HG03439 (cell line): ENCODE measurements around the gene RNF215.

Source experiments
- ATAC-seq: cut with Tn5 transposase; IDR thresholded peaks from one replicate; pipeline ENCODE4 v1.9.1; 2021; ENCODE audit warnings: mild to moderate bottlenecking, moderate library complexity; ENCODE audit not compliant: unreplicated experiment

Gene RNF215

GRCh38 chr22:30397656-30398635 is 10.7 kb upstream of the RNF215 start:
- ATAC-seq, result no peak

- ATAC-seq, result no peak
These were observed 9.9 kb upstream of the RNF215 start, which contains the start of gene SEC14L2 for GRCh38 chr22:30396871-30397655. Gene SEC14L2, plus strand, starts transcription at chr22:30397018. Its CDS starts 99 bp downstream, at chr22:30397117.

GRCh38 chr22:30393885-30394284 is 6.7 kb upstream of the RNF215 start:
- ATAC-seq, result no peak

GRCh38 chr22:30393322-30393680 is 6.1 kb upstream of the RNF215 start:
- ATAC-seq, result no peak

GRCh38 chr22:30392661-30393321 is 5.6 kb upstream of the RNF215 start:
- no peak for ATAC-seq

- no peak for ATAC-seq
These were observed 3.9 kb upstream of the RNF215 start for GRCh38 chr22:30390974-30391691.

GRCh38 chr22:30386608-30386959 is 627 bp downstream of the RNF215 start:
- ATAC-seq, result no peak

GRCh38 chr22:30385942-30386341 is 1.3 kb downstream of the RNF215 start:
- no peak for ATAC-seq

- no peak for ATAC-seq
These were observed 4.2 kb downstream of the RNF215 start for GRCh38 chr22:30383061-30383460.

- no peak for ATAC-seq
These were observed 4.9 kb downstream of the RNF215 start for GRCh38 chr22:30382340-30382739.

GRCh38 chr22:30381264-30381663 is 5.9 kb downstream of the RNF215 start:
- no peak for ATAC-seq

GRCh38 chr22:30380011-30380410 is 7.2 kb downstream of the RNF215 start:
- ATAC-seq, result no peak

GRCh38 chr22:30375312-30375849 is 11.8 kb downstream of the RNF215 start:
- no peak for ATAC-seq

GRCh38 chr22:30373331-30374325 is 13.6 kb downstream of the RNF215 start:
- ATAC-seq, result no peak

- ATAC-seq, result no peak
These were observed 14.3 kb downstream of the RNF215 start for GRCh38 chr22:30372915-30373314.

GRCh38 chr22:30371981-30372380 is 15.2 kb downstream of the RNF215 start:
- no peak for ATAC-seq

GRCh38 chr22:30371321-30371720 is 15.9 kb downstream of the RNF215 start:
- no peak for ATAC-seq

GRCh38 chr22:30370641-30371230 is 16.5 kb downstream of the RNF215 start:
- no peak for ATAC-seq

- ATAC-seq, result no peak
These were observed 18.8 kb downstream of the RNF215 start for GRCh38 chr22:30368420-30368819.
